ENCODE results near the gene FGD4.

DNA sequence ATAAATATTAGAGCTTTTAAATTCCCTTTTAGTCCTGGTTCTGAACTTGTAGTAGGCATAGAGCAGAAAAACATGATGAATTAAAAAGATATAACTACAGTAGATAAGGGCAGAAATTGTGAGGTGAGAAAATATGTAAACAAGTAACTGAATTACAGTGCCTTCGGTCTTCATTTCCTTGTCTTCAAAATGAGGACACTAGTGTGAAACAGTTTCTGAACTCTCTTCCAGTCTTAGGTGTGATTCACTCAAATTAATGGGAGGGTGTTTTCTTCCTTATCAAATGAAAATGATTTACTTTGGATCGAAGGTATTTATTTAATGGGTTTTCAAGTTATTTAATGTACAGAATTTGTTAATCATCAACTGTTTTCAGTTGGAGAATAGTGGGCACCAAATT is 1.5 kb downstream of the FGD4 start:
- TF ChIP-seq CTCF (conservative IDR thresholded peaks at IDR 0.05; ENCODE audit: low read length) = no peak
- no peak for TF ChIP-seq EZH2phosphoT487 (IDR thresholded peaks at IDR 0.05; ENCODE audit: borderline replicate concordance)
